Activated CD8-positive, alpha-beta T cell treated with anti-CD3 and anti-CD28 coated beads for 36 hours (primary cell): ENCODE data around the gene CALM3. TPM values are rescaled to one million over a fixed set of nuclear protein-coding genes. Genes with fewer than 3 reads are reported as not detected.
A peak's percentile ranks its signal among the peaks of the same experiment; 100 is the strongest.

Experiments
- ATAC-seq: fragments of 200-7000 bp; cut with Tn5 transposase; one replicate; pipeline ENCODE4 v1.10.0; 2021; ENCODE audit warnings: mild to moderate bottlenecking, moderate library complexity
- CTCF ChIA-PET: fragments of 350-600 bp; sonication (Branson Sonifier 250); formaldehyde crosslinking; loops from one replicate; lab custom pipeline; 2021; ENCODE audit warnings: antibody characterized with exemption; lab: Charles Lee
- POLR2A ChIA-PET: fragments of 350-600 bp; sonication (Branson Sonifier 250); formaldehyde crosslinking; loops from one replicate; lab custom pipeline; 2021; ENCODE audit warnings: antibody characterized with exemption; lab: Charles Lee
- DNase-seq: peaks from one replicate; pipeline ENCODE4 v3.0.0-alpha.2; 2020
- H3K27ac Mint-ChIP-seq: one replicate; pipeline ENCODE4 v1.8.0; 2021; ENCODE audit warnings: mild to moderate bottlenecking, mixed read lengths
- H3K27me3 Mint-ChIP-seq: one replicate; pipeline ENCODE4 v1.8.0; 2021; ENCODE audit warnings: mixed read lengths
- H3K36me3 Mint-ChIP-seq: one replicate; pipeline ENCODE4 v1.8.0; 2021; ENCODE audit warnings: low read depth, mixed read lengths
- H3K4me1 Mint-ChIP-seq: one replicate; pipeline ENCODE4 v1.8.0; 2021; ENCODE audit warnings: low read depth, mixed read lengths
- H3K4me3 Mint-ChIP-seq: one replicate; pipeline ENCODE4 v1.8.0; 2021; ENCODE audit warnings: mild to moderate bottlenecking, moderate library complexity, mixed read lengths
- H3K9me3 Mint-ChIP-seq: one replicate; pipeline ENCODE4 v1.8.0; 2021; ENCODE audit warnings: mixed read lengths
- CTCF ChIP-seq: fragments of 200-600 bp; IDR thresholded peaks from one replicate; pipeline ENCODE4 v1.8.0; 2022; ENCODE audit warnings: antibody characterized with exemption, mild to moderate bottlenecking
- intact Hi-C: fragments of 100-400 bp; cut with micrococcal nuclease; formaldehyde crosslinking; loops from one replicate; pipeline ENCODE4 v1.10.0; 2022
- total RNA-seq, 2 experiments: library from RNA; stranded (reverse); gene quantifications; one replicate each; pipeline ENCODE4 v1.2.3, GENCODE V29; 2021

CALM3 gene
- total RNA-seq, 2 experiments from 2014 or later: 565 to 582 TPM

GRCh38 chr19:46608581-46609345 lies 7.6 kb downstream of the CALM3 start:
- intact Hi-C loops: no loop called here
- ATAC-seq: no peak
- ChIA-PET CTCF (interaction anchor here (19.7 kb wide), 1 partner anchor 54 kb away, joined by 300 read pairs; the partner anchor contains the start of gene DACT3), POLR2A (interaction anchor here (1.1 to 14.9 kb wide), 4 partner anchors 4 to 18 kb away, joined by 3 to 232 read pairs (median 118); partner anchors contain the start of gene CALM3)
- H3K9me3 Mint-ChIP-seq: no peaks in the 10 kb centered on the region
- peaks cover 66% of the 10 kb centered on the region for H3K36me3 Mint-ChIP-seq
- peaks cover 58% of the 10 kb centered on the region for H3K4me1 Mint-ChIP-seq
- no peak for TF ChIP-seq CTCF
- H3K4me3 Mint-ChIP-seq: no peak overlapping the region
- no peaks in the 10 kb centered on the region for H3K27me3 Mint-ChIP-seq
- H3K27ac Mint-ChIP-seq: peak overlapping the region; percentile 5
- no peak for DNase-seq

GRCh38 chr19:46609511-46610412 lies 8.6 kb downstream of the CALM3 start:
- peaks cover 63% of the 10 kb centered on the region for H3K36me3 Mint-ChIP-seq
- peak overlapping the region; percentile 5 for H3K27ac Mint-ChIP-seq
- DNase-seq (no peak), ATAC-seq (no peak)
- no peaks in the 10 kb centered on the region for H3K9me3 Mint-ChIP-seq
- H3K4me1 Mint-ChIP-seq: peaks cover 61% of the 10 kb centered on the region
- H3K27me3 Mint-ChIP-seq: no peaks in the 10 kb centered on the region
- CTCF ChIA-PET: interaction anchor here (2.9 to 19.7 kb wide), 3 partner anchors 8 to 72 kb away, joined by 10 to 300 read pairs (median 56); partner anchors contain the start of genes CALM3 and DACT3
- no peak for TF ChIP-seq CTCF
- POLR2A ChIA-PET: interaction anchor here (1.2 to 14.9 kb wide), 6 partner anchors 5 to 113 kb away, joined by 3 to 232 read pairs (median 14); partner anchors contain the start of genes CALM3 and DACT3
- no peak overlapping the region for H3K4me3 Mint-ChIP-seq
- intact Hi-C loops: loop anchor here (10.0 kb wide), 1 partner anchor 115 kb away; no protein-coding TSS in a partner anchor

GRCh38 chr19:46610413-46610775 lies 9.3 kb downstream of the CALM3 start:
- Mint-ChIP-seq H3K4me1 (peaks cover 59% of the 10 kb centered on the region), H3K36me3 (peaks cover 63% of the 10 kb centered on the region), H3K9me3 (no peaks in the 10 kb centered on the region), H3K4me3 (no peak overlapping the region), H3K27ac (peak overlapping the region; percentile 72), H3K27me3 (no peaks in the 10 kb centered on the region)
- no peak for TF ChIP-seq CTCF
- ATAC-seq (no peak), DNase-seq (no peak)
- ChIA-PET CTCF (interaction anchor here (1.4 to 19.7 kb wide), 5 partner anchors 9 to 73 kb away, joined by 4 to 300 read pairs (median 23); partner anchors contain the start of genes CALM3 and DACT3), POLR2A (interaction anchor here (1.1 to 14.9 kb wide), 9 partner anchors 5 to 113 kb away, joined by 3 to 232 read pairs (median 4); partner anchors contain the start of genes CALM3 and DACT3)
- intact Hi-C loops: loop anchor here (10.0 kb wide), 1 partner anchor 114 kb away; no protein-coding TSS in a partner anchor

- H3K4me3 Mint-ChIP-seq: peak overlapping the region; percentile 31
- no peaks in the 10 kb centered on the region for H3K27me3 Mint-ChIP-seq
- no peaks in the 10 kb centered on the region for H3K9me3 Mint-ChIP-seq
- peak overlapping the region; percentile 72 for H3K27ac Mint-ChIP-seq
- H3K36me3 Mint-ChIP-seq: peaks cover 58% of the 10 kb centered on the region
- TF ChIP-seq CTCF: no peak
- ATAC-seq (peak; percentile 17), DNase-seq (peak; percentile 49)
- ChIA-PET POLR2A (interaction anchor here (0.6 to 14.9 kb wide), 21 partner anchors 6 to 646 kb away, joined by 3 to 232 read pairs (median 4); partner anchors contain the start of genes CALM3, DACT3, GNG8 and PTGIR), CTCF (interaction anchor here (1.2 to 19.7 kb wide), 7 partner anchors 9 to 143 kb away, joined by 4 to 300 read pairs (median 10); partner anchors contain the start of genes CALM3 and DACT3)
- intact Hi-C loops: loop anchor here (10.0 kb wide), 1 partner anchor 114 kb away; no protein-coding TSS in a partner anchor
- peaks cover 61% of the 10 kb centered on the region for H3K4me1 Mint-ChIP-seq
These were observed 10.0 kb downstream of the CALM3 start for GRCh38 chr19:46610851-46611770.
